ENCODE results near the gene XXYLT1. TPM values are rescaled to one million over a fixed set of nuclear protein-coding genes. Genes with fewer than 3 reads are reported as not detected.

XXYLT1 gene
- total and polyA plus RNA-seq, 9 of the 15 experiments (the other 6 are each of a cell fraction or from before 2014, with no cell fraction given), result 1.9 to 18.9 (median 15.0) TPM

DNA sequence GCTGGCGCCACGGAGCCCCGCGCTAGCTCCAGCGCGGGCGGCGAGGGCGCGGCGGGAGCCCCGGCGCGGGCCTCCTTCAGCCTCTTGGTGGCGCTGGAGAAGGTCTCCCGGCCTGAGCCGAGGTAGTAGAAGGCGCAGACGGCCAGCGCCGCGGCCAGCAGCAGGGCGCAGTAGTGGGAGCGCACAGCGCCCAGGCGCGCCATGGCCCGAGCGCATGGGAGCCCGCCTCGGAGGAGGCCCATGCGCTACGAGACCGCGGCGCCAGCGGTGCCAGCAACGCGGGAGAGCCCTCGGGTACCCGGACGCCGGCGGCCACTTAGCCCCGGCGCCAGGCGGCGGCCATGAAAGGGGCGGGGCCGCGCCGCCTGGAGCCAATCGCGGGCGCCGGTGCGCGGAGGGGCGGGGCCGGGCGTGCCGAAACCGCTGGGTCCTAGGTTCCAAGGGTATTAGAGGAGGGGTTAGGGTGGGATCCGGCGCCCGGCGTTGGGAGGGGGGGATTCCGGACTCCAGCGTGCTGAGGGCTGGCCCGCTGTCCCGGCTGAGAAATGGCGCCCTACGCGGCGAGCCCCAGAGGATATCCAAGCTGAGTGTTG, at the start of gene XXYLT1 (continued):
- TF ChIP-seq MEF2A (IDR thresholded peaks at IDR 0.05; ENCODE audit: control insufficient read depth, low read depth, low read length) (no peak), KDM5B (IDR thresholded peaks at IDR 0.05; ENCODE audit: insufficient replicate concordance, low read depth, low read length) (peak; percentile 78), ILF3 (IDR thresholded peaks at IDR 0.05; ENCODE audit: borderline replicate concordance) (peak; percentile 92; the same call in 1 of the 2 replicates), NR2C1 (IDR thresholded peaks at IDR 0.05) (no peak), NR2C1 (tag; IDR thresholded peaks at IDR 0.05) (no peak), CC2D1A (IDR thresholded peaks at IDR 0.05) (no peak), CBX5 (IDR thresholded peaks at IDR 0.05; ENCODE audit: borderline replicate concordance, low read depth) (no peak), DNMT1 (IDR thresholded peaks at IDR 0.05) (no peak), ZNF274 (IDR thresholded peaks at IDR 0.05; ENCODE audit: borderline replicate concordance, low read depth, low read length) (no peak), FIP1L1 (IDR thresholded peaks at IDR 0.05; ENCODE audit: low read depth, low read length, poor library complexity, severe bottlenecking) (peak; percentile 36), MCM5 (IDR thresholded peaks at IDR 0.05; ENCODE audit: low read depth) (no peak), HNRNPLL (IDR thresholded peaks at IDR 0.05; ENCODE audit: low read depth, low read length, poor library complexity, severe bottlenecking) (no peak), HDAC1 (IDR thresholded peaks at IDR 0.05) (0 out of 4 replicates have a peak, but pooled peaks of 1 of the 2 experiments have one; percentile 5), C11orf30 (IDR thresholded peaks at IDR 0.05; ENCODE audit: low read depth) (peak; percentile 55; the same call in 1 of the 2 replicates), TEAD1 (CRISPR knock-in tag; IDR thresholded peaks at IDR 0.05) (no peak), POLR2B (IDR thresholded peaks at IDR 0.05; ENCODE audit: low read depth, partially characterized antibody) (peak; percentile 11), RB1 (IDR thresholded peaks at IDR 0.05; ENCODE audit: low read depth) (peak; percentile 91), NFYB (IDR thresholded peaks at IDR 0.05; ENCODE audit: extremely low read depth, insufficient read length) (peak; percentile 38)
- TF ChIP-seq, protein P1, sequence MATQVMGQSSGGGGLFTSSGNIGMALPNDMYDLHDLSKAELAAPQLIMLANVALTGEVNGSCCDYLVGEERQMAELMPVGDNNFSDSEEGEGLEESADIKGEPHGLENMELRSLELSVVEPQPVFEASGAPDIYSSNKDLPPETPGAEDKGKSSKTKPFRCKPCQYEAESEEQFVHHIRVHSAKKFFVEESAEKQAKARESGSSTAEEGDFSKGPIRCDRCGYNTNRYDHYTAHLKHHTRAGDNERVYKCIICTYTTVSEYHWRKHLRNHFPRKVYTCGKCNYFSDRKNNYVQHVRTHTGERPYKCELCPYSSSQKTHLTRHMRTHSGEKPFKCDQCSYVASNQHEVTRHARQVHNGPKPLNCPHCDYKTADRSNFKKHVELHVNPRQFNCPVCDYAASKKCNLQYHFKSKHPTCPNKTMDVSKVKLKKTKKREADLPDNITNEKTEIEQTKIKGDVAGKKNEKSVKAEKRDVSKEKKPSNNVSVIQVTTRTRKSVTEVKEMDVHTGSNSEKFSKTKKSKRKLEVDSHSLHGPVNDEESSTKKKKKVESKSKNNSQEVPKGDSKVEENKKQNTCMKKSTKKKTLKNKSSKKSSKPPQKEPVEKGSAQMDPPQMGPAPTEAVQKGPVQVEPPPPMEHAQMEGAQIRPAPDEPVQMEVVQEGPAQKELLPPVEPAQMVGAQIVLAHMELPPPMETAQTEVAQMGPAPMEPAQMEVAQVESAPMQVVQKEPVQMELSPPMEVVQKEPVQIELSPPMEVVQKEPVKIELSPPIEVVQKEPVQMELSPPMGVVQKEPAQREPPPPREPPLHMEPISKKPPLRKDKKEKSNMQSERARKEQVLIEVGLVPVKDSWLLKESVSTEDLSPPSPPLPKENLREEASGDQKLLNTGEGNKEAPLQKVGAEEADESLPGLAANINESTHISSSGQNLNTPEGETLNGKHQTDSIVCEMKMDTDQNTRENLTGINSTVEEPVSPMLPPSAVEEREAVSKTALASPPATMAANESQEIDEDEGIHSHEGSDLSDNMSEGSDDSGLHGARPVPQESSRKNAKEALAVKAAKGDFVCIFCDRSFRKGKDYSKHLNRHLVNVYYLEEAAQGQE (IDR thresholded peaks at IDR 0.05; ENCODE audit: borderline replicate concordance), result peak; percentile 41; the same call in 1 of the 2 replicates
- TF ChIP-seq, protein P1 (CRISPR knock-in tag; IDR thresholded peaks at IDR 0.05; ENCODE audit: low read depth), result no peak
- TF ChIP-seq, protein P2, sequence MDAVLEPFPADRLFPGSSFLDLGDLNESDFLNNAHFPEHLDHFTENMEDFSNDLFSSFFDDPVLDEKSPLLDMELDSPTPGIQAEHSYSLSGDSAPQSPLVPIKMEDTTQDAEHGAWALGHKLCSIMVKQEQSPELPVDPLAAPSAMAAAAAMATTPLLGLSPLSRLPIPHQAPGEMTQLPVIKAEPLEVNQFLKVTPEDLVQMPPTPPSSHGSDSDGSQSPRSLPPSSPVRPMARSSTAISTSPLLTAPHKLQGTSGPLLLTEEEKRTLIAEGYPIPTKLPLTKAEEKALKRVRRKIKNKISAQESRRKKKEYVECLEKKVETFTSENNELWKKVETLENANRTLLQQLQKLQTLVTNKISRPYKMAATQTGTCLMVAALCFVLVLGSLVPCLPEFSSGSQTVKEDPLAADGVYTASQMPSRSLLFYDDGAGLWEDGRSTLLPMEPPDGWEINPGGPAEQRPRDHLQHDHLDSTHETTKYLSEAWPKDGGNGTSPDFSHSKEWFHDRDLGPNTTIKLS (IDR thresholded peaks at IDR 0.05; ENCODE audit: borderline replicate concordance, low read depth), result peak; percentile 75; the same call in 1 of the 2 replicates

All from K562 (cell line).